GM12801 (cell line): Measurements from ENCODE around the gene NPTXR.

ENCODE experiments used
- TF ChIP-seq, protein P1 (sequence below): IDR thresholded peaks from one replicate; pipeline ENCODE4 v1.5.1; 2011; ENCODE audit warnings: control low read depth; ENCODE audit not compliant: insufficient read length; ENCODE audit errors: extremely low read depth

The NPTXR gene

DNA sequence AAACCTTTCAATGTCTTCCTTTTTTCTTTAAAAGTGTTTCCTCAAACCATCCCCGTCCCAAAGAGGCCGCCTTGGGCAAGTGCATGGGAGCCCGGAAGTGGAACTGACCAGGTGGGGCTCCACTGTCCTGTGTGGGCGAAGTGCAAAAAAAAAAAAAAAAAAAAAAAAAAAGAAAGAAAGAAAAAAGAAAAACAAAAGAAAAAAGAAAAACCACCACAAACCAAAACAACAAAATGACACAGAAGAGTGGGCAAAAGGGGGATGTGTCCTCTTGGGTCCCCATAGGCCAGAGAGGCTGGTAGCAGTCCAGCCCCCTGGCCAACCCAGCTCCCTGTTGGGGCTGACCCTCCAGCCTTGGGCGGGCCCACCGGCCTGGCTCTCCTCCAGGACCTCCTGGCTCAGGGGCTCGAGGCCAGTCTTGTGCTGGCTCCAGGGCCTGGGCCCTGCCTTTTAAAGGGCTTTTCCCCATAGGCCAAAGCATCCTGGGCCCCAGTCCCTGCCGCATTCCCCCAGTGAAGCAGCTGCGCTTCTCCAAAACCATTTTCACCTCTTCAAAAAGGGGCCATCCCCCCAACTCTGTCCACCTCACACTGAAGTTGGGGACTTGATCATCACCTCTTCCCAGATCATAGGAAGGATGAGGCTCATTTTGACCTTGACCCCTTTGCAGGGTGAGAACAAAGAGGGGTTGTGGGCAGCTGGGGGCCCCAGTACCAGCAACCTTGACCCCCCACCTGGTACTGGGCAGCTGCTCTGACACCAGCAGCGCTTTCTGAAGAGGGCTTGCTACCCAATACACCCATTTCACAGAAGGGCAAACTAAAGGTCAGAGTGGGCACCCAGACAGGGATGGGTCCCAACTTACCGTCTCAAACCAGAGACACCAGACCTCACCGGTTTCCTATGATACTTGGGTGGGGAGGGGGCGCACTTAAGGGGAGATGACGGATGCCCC, 18.8 kb upstream of the NPTXR start:
- TF ChIP-seq, protein P1, sequence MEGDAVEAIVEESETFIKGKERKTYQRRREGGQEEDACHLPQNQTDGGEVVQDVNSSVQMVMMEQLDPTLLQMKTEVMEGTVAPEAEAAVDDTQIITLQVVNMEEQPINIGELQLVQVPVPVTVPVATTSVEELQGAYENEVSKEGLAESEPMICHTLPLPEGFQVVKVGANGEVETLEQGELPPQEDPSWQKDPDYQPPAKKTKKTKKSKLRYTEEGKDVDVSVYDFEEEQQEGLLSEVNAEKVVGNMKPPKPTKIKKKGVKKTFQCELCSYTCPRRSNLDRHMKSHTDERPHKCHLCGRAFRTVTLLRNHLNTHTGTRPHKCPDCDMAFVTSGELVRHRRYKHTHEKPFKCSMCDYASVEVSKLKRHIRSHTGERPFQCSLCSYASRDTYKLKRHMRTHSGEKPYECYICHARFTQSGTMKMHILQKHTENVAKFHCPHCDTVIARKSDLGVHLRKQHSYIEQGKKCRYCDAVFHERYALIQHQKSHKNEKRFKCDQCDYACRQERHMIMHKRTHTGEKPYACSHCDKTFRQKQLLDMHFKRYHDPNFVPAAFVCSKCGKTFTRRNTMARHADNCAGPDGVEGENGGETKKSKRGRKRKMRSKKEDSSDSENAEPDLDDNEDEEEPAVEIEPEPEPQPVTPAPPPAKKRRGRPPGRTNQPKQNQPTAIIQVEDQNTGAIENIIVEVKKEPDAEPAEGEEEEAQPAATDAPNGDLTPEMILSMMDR, result no peak

DNA sequence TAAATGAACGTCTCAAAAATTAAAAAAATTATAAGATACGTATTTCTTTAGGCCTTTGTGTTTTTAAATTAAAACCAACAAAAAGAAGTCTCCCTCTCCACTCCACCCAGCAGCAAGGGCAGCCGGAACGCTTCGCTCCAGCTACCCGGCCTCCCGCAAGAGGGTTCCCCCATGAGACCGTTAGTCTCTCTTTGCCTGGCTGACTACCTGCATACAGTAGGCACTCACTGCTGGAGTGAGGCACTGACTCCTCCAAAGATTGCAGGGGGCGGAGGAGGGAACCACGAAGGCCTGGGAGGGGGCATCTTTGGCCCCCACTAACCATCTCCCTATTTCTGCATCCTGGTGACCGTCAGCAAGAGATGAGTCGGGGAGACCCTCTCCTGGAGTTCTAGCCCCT, 18.1 kb upstream of the NPTXR start:
- TF ChIP-seq, protein P1, result no peak

DNA sequence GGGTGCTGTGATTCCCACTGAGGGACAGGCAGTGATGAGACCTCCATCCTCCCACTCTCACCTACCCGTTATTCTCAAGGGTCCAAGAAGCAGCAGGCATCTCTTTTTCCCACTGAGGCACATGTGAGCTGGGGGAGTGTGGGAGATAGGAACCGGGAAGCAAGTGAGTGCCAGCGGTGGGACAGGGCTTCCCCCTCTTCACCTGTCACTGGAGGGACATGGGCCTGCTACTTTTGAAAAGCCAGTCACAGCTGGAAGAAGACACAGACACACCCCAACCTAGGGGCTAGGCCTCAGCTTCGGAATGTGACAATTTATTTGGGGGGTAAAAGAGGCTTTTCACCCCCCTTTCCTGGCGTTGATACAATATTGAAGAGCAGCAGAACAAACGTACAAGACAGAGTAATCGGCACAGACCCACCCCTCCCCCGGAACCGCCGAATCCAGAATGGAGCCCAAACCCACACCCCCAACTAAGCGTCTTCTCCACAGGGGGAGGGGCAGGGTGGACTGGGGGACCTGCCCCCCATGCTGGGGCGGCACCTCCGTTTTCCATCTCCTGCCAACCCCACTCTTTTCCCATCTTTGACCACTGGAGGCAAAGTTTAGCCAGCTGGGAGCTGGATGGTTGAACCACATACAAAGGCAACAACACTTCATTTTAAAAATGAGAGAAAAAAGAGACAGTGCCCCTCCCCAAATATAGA, 17.5 kb upstream of the NPTXR start:
- TF ChIP-seq, protein P1, result no peak

DNA sequence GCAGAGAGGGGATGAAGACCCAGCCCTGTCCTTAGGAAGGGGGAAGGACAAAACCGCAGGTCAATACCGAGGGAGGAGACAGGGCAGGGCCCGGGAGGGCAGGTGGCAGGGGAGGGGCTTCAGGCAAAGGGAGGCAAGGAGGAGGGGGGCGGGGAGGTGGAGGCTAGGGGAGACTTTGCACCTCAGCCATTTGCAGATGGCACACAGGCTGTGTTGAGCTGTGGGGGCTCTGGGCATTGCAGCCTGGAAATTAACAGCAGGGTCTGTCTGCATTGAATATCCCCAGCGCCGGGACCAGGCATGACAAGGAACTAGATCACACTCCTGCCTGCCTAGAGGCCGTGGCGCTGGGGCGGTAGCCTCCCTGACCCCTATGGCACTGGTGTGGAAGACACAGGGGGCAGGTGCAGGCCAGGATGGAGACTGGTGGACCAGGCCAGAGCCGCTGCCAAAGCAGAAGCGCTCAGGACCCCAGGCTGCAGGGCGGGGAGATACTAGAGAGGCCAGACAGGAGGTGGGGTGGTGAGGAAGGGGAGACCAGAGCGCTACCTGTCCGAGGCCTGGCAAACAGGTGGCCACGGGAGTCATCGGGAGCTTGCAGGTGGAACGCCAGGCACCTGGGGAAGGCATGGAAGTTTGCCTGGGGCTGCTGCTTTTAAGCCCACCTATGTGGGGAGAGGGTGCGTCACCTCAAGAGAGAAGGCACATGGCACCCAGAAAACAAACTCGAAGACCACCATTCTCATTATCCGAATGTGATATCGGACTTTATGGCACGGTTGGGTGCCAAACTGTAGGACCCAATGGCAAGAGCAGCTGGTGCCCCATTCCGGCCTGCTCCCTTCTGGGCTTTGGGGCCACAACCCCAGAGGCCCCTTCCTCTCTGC, 16.7 kb upstream of the NPTXR start:
- TF ChIP-seq, protein P1, result no peak

DNA sequence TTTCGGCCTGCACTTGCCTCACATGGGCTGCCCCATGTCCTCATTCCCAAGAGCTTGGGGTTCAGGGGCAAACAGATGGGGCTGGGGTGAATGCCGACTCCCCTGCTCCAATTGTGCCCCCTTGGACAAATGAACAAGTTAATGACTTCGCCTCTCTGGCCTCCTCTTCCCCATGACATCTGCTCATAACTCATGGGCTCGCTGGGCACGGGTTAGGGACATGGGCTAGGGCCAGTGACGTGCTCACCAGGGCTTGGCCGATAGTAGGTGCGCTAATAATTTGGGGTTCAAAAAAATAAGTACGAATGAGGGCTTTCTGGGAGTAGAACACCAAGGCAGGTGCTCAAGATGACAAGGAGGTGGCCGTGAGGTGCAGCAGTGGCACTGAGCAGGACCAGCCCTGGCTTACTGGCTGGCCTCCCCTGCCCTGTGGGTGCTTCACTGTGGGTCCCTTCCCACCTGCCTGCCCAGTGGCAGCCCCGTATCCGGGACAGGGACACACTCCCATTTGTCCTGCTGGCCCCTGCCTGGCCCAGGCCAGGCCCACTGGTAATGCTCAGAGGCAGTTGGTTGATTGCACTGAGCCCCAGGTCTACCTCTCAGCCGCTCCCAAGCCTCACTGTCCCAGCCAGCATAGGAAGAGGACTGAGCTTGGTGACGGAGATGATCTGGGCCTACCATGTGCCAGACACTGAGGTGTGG, 15.9 kb upstream of the NPTXR start:
- TF ChIP-seq, protein P1, result no peak

DNA sequence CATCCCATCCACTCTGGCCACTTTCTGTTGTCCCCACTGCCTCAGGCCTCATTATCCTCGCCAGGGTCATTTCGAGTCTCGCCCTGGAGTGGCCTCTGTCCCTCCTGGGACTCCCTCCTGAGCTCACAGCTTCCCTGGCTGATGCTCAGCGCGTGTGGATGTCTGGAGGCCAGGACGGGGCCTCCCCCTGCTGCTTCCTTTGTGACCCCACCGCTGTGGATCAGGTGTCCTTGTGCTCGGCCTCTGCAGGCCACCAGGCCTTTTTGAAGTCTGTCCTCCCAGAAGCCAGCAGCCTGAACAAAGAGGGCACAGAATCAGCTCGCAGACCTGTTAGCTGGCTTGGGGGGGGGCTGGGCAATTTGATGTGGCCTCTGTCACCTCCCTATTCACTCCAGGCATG, 14.7 kb upstream of the NPTXR start:
- TF ChIP-seq, protein P1, result no peak
